RWPE2 (cell line): ENCODE results near the gene PPCS.

Experiments
- ATAC-seq: fragments of 200-7000 bp; cut with Tn5 transposase; 3 replicates; pipeline ENCODE4 v1.9.1; 2021; ENCODE audit warnings: low read depth
- DNase-seq: peaks from one replicate; pipeline ENCODE4 v3.0.0-alpha.2; 2020; ENCODE audit warnings: low spot score
- H3K27ac ChIP-seq: fragments of 450-650 bp; 2 replicates; pipeline ENCODE4 v1.5.1; 2017; ENCODE audit warnings: mild to moderate bottlenecking; ENCODE audit not compliant: poor library complexity, severe bottlenecking
- H3K27me3 ChIP-seq: fragments of 250-450 bp; sonication (Bioruptor Pico); 2 replicates; pipeline ENCODE4 v1.5.1; 2021; ENCODE audit warnings: mild to moderate bottlenecking, moderate library complexity; ENCODE audit not compliant: insufficient read depth, poor library complexity, severe bottlenecking
- H3K36me3 ChIP-seq: fragments of 250-450 bp; sonication (Bioruptor Pico); 2 replicates; pipeline ENCODE4 v1.5.1; 2020; ENCODE audit warnings: low read depth, mild to moderate bottlenecking, moderate library complexity
- H3K4me1 ChIP-seq: fragments of 250-450 bp; sonication (Bioruptor Pico); 2 replicates; pipeline ENCODE4 v1.5.1; 2021; ENCODE audit warnings: mild to moderate bottlenecking, moderate library complexity; ENCODE audit not compliant: insufficient read depth, poor library complexity, severe bottlenecking
- H3K4me3 ChIP-seq: fragments of 250-450 bp; sonication (Bioruptor Pico); 2 replicates; pipeline ENCODE4 v1.5.1; 2021; ENCODE audit warnings: mild to moderate bottlenecking, moderate library complexity; ENCODE audit not compliant: severe bottlenecking
- H3K9me3 ChIP-seq: fragments of 250-450 bp; sonication (Bioruptor Pico); 2 replicates; pipeline ENCODE4 v1.5.1; 2021; ENCODE audit warnings: mild to moderate bottlenecking, moderate library complexity; ENCODE audit not compliant: severe bottlenecking
- CTCF ChIP-seq: fragments of 450-650 bp; IDR thresholded peaks from one replicate; pipeline ENCODE4 v1.5.1; 2017; ENCODE audit warnings: mild to moderate bottlenecking, moderate library complexity; ENCODE audit not compliant: poor library complexity, severe bottlenecking

The PPCS gene

GRCh38 chr1:42432714-42433113, 23.6 kb upstream of the PPCS start:
- no peaks in the 10 kb centered on the region for H3K4me1 ChIP-seq
- no peaks in the 10 kb centered on the region for H3K27me3 ChIP-seq
- ATAC-seq (no peak), DNase-seq (no peak)
- H3K36me3 ChIP-seq, result no peaks in the 10 kb centered on the region
- no peak overlapping the region for H3K27ac ChIP-seq
- TF ChIP-seq CTCF, result no peak
- no peaks in the 10 kb centered on the region for H3K9me3 ChIP-seq
- no peak overlapping the region for H3K4me3 ChIP-seq

GRCh38 chr1:42433369-42433768, 23.0 kb upstream of the PPCS start:
- Histone ChIP-seq H3K4me3 (no peak overlapping the region), H3K9me3 (no peaks in the 10 kb centered on the region), H3K36me3 (no peaks in the 10 kb centered on the region), H3K27me3 (no peaks in the 10 kb centered on the region), H3K27ac (no peak overlapping the region), H3K4me1 (no peaks in the 10 kb centered on the region)
- no peak for TF ChIP-seq CTCF
- ATAC-seq (no peak), DNase-seq (no peak)

GRCh38 chr1:42434340-42434739, 22.0 kb upstream of the PPCS start:
- H3K9me3 ChIP-seq, result no peaks in the 10 kb centered on the region
- H3K27me3 ChIP-seq, result no peaks in the 10 kb centered on the region
- no peaks in the 10 kb centered on the region for H3K36me3 ChIP-seq
- TF ChIP-seq CTCF, result no peak
- H3K27ac ChIP-seq, result no peak overlapping the region
- peaks cover 1% of the 10 kb centered on the region for H3K4me1 ChIP-seq
- no peak for DNase-seq
- ATAC-seq, result no peak
- no peak overlapping the region for H3K4me3 ChIP-seq

- Histone ChIP-seq H3K9me3 (no peaks in the 10 kb centered on the region), H3K27ac (peak overlapping the region; percentile 43), H3K4me3 (no peak overlapping the region), H3K4me1 (peaks cover 7% of the 10 kb centered on the region), H3K27me3 (no peaks in the 10 kb centered on the region), H3K36me3 (no peaks in the 10 kb centered on the region)
- TF ChIP-seq CTCF, result no peak
- peak; percentile 97 for ATAC-seq
- DNase-seq, result no peak
These were observed 16.4 kb upstream of the PPCS start for GRCh38 chr1:42439940-42440339.

GRCh38 chr1:42442662-42443061, 13.7 kb upstream of the PPCS start:
- Histone ChIP-seq H3K4me1 (peaks cover 7% of the 10 kb centered on the region), H3K27ac (no peak overlapping the region), H3K27me3 (no peaks in the 10 kb centered on the region), H3K36me3 (no peaks in the 10 kb centered on the region), H3K9me3 (no peaks in the 10 kb centered on the region), H3K4me3 (no peak overlapping the region)
- no peak for DNase-seq
- no peak for ATAC-seq
- TF ChIP-seq CTCF, result no peak
